Left ventricle myocardium inferior (tissue), 1 donor: ENCODE measurements around the gene DIP2B. TPM values are rescaled to one million over a fixed set of nuclear protein-coding genes. Genes with fewer than 3 reads are reported as not detected.

Experiments
- DNase-seq: peaks from one replicate; pipeline ENCODE4 v3.0.0-alpha.2; 2020
- H3K27ac ChIP-seq: fragments of 200-600 bp; replicated peaks from 2 replicates; pipeline ENCODE4 v1.8.0; 2021
- H3K27me3 ChIP-seq: fragments of 200-600 bp; 2 replicates; pipeline ENCODE4 v1.8.0; 2021; ENCODE audit warnings: low read depth
- H3K36me3 ChIP-seq: fragments of 200-600 bp; 2 replicates; pipeline ENCODE4 v1.8.0; 2021
- H3K4me1 ChIP-seq: fragments of 200-600 bp; 2 replicates; pipeline ENCODE4 v1.8.0; 2021
- H3K4me3 ChIP-seq: fragments of 200-600 bp; 2 replicates; pipeline ENCODE4 v1.8.0; 2021; ENCODE audit warnings: mild to moderate bottlenecking, moderate library complexity
- H3K9me3 ChIP-seq: fragments of 200-600 bp; replicated peaks from 2 replicates; pipeline ENCODE4 v1.8.0; 2021
- CTCF ChIP-seq: fragments of 200-600 bp; IDR thresholded peaks from 2 replicates; pipeline ENCODE4 v1.8.0; 2021; ENCODE audit warnings: antibody characterized with exemption, mild to moderate bottlenecking, borderline replicate concordance
- intact Hi-C: fragments of 100-400 bp; cut with micrococcal nuclease; formaldehyde crosslinking; loops from one replicate; pipeline ENCODE4 v1.11.0; 2022
- total RNA-seq: library from RNA; stranded (reverse); fragmentation: NEBNext Ultra II Directional; extraction: Animal tissue kit (Norgen Biotek cat#: 25700); gene quantifications from one replicate; pipeline ENCODE4 v1.2.1, GENCODE V29; 2021
- donor health status: DM: no; HTN: yes; CAD: no; lungs with severe emphysema.

The DIP2B gene
- total RNA-seq, 1 donor from 2014 or later, result 13.2 TPM

GRCh38 chr12:50615145-50615906, 110.5 kb downstream of the DIP2B start:
- Histone ChIP-seq H3K4me1 (peaks cover 87% of the 10 kb centered on the region), H3K9me3 (no peaks in the 10 kb centered on the region), H3K27me3 (no peaks in the 10 kb centered on the region), H3K4me3 (no peak overlapping the region), H3K36me3 (no peaks in the 10 kb centered on the region), H3K27ac (no peak overlapping the region)
- no peak for DNase-seq
- intact Hi-C loops, result no loop called here
- TF ChIP-seq CTCF, result no peak

GRCh38 chr12:50615907-50616296, 111.1 kb downstream of the DIP2B start:
- Histone ChIP-seq H3K27ac (no peak overlapping the region), H3K9me3 (no peaks in the 10 kb centered on the region), H3K36me3 (no peaks in the 10 kb centered on the region), H3K27me3 (no peaks in the 10 kb centered on the region), H3K4me1 (peaks cover 87% of the 10 kb centered on the region), H3K4me3 (no peak overlapping the region)
- intact Hi-C loops, result no loop called here
- DNase-seq, result no peak
- no peak for TF ChIP-seq CTCF

DNA sequence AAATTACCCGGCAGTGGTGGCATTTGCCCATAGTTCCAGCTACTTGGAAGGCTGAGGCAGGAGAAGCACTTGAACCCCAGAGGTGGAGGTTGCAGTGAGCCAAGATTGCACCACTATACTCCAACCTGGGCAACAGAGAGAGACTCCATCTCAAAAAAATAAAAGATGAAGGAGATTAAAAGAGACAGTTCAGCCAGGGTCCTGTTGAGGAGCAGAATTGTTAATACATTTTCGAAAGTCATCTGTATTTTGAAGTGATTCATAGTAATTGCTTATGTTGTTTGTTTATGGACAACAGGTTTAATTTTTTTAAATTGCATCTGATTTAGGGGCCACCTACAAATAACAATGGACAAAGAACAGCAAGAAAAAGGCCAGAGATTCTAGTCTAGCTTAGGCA, 112.9 kb downstream of the DIP2B start:
- Histone ChIP-seq H3K4me1 (peaks cover 86% of the 10 kb centered on the region), H3K36me3 (no peaks in the 10 kb centered on the region), H3K27me3 (no peaks in the 10 kb centered on the region), H3K27ac (no peak overlapping the region), H3K4me3 (no peak overlapping the region), H3K9me3 (no peaks in the 10 kb centered on the region)
- no peak for TF ChIP-seq CTCF
- no peak for DNase-seq
- intact Hi-C loops, result no loop called here

- Histone ChIP-seq H3K4me1 (peaks cover 78% of the 10 kb centered on the region), H3K36me3 (no peaks in the 10 kb centered on the region), H3K27me3 (no peaks in the 10 kb centered on the region), H3K4me3 (no peak overlapping the region), H3K27ac (no peak overlapping the region), H3K9me3 (no peaks in the 10 kb centered on the region)
- intact Hi-C loops, result no loop called here
- no peak for DNase-seq
- no peak for TF ChIP-seq CTCF
Observed at GRCh38 chr12:50618864-50619609, 114.3 kb downstream of the DIP2B start.

- intact Hi-C loops, result no loop called here
- no peak overlapping the region for H3K4me3 ChIP-seq
- no peaks in the 10 kb centered on the region for H3K36me3 ChIP-seq
- DNase-seq, result no peak
- H3K27me3 ChIP-seq, result no peaks in the 10 kb centered on the region
- no peaks in the 10 kb centered on the region for H3K9me3 ChIP-seq
- no peak overlapping the region for H3K27ac ChIP-seq
- TF ChIP-seq CTCF, result no peak
- peaks cover 74% of the 10 kb centered on the region for H3K4me1 ChIP-seq
Observed at GRCh38 chr12:50619610-50619958, 114.8 kb downstream of the DIP2B start.
